Muscle of arm (tissue), 12 donors: ENCODE data around the gene HP1BP3. TPM values are rescaled to one million over a fixed set of nuclear protein-coding genes. Genes with fewer than 3 reads are reported as not detected.
A peak's percentile ranks its signal among the peaks of the same experiment; 100 is the strongest.
"Not testable (repeated sequence)": the region's sequence is repeated elsewhere in the genome, so short reads cannot be mapped to it uniquely, and the experiment has no call there.

ENCODE experiments used
- DNase-seq: peaks from one replicate; pipeline ENCODE4 v3.0.0-alpha.2; 2013
- polyA plus RNA-seq, 12 donors: library from polyadenylated mRNA; unstranded; fragments of 120-200 nt; gene quantifications; one replicate each; pipeline ENCODE4 v1.2.1, GENCODE V29; 2013; ENCODE audit not compliant: insufficient read length in 12 of 12

Gene HP1BP3
- polyA plus RNA-seq, 12 donors = 154 to 334 (median 186) TPM; not detected in 1

DNA sequence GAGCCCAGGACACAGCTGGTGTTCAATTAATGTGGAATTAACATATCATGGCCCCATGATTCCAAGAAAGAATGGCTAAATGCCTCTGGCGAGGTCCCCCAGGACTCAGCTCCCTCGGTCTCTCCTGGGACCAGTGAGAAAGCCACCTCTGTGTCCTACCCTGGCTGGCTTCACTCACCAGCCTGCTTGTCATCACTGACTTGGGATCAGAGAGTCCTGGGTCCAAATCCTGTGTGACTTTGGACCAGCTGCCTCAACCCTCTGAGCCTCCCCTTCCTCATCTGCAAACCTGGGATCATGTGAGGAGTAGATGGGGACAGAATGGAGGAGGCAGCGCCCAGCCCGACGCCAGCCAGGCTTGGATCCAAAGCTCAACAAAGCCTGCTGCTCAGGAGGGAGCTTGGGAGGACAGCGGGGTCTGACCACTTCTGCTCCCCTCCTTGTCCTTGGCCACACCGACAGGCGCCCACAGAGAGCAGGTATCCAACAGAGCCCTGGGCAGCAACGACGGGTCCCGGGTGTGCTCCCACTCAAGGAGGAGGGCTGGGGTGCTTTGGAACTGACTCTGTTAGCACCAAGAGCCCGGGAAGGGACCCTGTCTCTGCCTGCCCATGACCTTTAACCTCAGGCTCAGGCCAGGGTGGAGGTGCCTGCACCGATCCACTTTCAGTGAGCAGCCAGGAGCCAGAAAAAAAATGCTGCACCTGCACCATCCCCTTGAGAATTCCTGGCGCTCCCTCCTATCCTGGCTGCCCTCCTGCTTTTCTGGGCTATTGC is 57.8 kb downstream of the HP1BP3 start:
- DNase-seq = no peak

DNA sequence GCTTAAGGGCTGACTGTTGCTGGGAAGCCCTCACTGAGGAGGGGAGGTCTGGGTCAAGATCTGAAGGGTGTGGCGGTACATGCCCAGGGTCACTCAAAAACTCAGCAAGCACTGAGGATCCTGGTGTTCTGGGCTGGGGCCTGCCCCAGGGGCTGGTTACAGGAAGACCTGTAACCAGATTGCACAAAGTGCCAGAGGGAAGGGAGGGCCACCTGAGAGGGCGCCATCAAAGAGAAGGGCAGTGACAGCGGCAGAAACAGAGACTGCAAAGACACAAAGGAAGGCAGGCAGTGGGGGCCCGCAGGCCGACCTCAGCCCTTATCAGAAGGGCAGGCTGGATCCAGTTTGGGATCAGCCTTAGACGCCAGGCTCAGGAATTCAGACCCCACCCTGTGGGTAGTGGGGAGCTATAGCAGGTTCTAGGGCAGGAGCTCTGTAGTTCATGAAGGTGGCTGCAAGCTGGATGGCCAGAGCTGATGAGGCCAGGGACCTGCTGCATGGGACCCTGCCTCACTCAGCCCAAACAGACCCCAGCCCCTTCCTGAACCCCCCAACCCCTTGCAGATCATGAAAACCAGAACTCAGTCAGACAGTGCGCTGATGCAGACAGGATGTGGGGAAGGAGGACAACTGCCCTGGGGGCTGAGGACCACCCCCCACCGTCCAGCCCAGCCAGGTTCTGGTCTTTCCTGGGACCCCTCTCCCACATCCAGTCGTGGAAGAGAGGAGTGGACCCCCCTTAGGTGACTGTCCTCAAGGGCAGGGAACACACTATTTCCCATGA is 58.5 kb downstream of the HP1BP3 start:
- no peak for DNase-seq

DNA sequence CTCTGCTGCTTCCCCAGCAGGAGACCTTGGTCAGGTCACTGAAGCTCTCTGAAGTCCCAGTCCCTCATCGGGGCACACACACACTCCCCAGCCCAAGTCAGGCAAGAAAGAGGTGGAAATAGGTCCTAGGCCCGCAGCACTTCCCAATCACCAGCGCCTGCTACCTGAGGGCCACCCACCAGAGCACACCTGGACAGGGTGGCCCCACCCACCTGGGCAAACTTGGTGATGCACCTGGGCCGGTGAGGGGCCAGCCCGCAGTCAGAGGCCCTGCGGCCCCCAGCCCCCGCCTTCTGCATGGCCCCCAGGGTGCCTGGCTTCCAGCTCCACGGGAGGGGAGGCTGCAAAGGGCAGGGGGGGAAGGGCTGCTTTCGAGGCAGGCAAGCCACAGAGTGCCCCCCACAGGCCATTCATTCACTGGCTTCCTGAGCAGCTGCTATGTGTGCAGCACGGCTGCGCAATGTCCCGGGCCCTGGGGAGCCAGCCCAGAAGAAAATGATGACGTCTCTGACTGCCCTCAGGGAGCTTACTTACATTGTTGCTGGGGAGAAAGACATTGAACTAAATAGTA is 59.3 kb downstream of the HP1BP3 start:
- no peak for DNase-seq

DNA sequence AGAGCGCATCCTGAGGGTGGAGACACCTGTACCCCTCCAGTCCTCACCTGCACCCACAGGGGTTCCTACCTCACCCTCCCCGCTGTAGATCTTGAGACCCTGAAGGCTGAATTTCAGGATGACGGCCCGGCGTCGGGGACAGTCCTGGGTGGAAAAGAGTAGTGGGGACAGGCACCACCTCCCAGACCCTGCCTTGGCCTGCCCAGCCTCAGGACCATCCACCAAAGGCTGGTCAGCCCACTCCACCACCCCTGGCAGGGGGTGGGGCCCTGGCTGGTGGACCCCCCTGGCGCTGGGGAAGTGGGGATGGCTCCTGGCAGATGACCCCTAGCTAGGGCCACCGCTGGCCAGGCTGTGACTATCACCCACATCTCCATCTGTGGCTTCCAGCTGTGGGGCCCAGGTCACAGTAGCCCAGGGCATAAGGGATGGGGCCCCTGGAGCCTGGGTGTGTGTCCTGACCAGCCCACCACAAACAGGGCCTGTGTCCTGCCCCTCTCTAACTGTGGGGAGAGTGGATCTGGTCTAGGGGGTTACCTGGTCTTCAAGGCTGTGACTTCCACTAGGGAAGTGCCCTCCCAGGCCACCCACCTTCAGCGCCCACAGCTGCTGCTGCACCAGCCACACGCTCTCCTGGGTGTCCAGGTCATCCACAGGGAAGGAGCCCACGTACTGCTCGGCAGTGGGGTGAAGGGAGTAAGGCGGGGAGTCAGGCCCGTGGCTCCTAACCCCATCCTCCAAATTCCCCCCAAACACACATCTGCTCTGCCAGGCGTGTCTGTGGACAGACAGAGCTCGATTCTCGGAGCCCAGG is 60.0 kb downstream of the HP1BP3 start:
- no peak for DNase-seq

DNA sequence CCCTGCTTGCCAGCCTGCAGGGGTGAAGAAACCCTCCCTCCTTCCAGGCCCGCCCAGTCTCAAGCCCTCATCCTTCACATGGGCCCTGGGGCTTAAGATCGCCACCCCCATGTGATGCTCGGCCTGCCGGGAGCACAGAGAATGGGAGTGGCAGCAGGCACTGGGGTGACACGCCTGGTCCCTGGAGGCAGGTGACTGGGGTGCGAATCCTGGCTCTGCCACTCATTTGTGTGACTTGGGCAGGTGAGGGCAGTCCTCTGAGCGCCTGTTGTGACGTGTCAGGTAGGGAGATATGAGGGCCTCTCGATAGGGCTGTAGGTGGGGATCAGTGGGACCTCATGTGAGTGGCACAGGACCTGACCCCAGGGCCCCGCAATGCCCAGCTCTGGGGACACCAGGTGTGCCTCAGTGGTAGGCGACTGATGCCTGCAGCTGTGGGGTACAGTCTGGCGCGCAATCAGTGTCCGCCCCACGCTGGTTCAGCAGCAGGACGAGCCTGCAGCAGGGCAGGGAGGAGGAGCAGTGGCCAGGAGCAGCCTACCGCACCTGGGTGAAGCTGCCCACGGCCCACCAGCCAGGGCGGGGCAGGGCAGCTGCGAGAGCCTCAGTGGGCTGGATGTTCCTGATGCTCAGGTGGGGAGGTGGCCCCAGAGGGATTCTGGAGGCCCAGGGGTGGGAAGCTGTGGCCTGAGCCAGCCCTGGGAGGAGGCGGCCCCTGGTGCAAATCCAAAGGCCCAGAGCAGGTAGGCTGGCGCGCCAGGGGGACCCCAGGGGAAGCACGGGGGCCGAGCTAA is 60.8 kb downstream of the HP1BP3 start:
- DNase-seq = no peak

DNA sequence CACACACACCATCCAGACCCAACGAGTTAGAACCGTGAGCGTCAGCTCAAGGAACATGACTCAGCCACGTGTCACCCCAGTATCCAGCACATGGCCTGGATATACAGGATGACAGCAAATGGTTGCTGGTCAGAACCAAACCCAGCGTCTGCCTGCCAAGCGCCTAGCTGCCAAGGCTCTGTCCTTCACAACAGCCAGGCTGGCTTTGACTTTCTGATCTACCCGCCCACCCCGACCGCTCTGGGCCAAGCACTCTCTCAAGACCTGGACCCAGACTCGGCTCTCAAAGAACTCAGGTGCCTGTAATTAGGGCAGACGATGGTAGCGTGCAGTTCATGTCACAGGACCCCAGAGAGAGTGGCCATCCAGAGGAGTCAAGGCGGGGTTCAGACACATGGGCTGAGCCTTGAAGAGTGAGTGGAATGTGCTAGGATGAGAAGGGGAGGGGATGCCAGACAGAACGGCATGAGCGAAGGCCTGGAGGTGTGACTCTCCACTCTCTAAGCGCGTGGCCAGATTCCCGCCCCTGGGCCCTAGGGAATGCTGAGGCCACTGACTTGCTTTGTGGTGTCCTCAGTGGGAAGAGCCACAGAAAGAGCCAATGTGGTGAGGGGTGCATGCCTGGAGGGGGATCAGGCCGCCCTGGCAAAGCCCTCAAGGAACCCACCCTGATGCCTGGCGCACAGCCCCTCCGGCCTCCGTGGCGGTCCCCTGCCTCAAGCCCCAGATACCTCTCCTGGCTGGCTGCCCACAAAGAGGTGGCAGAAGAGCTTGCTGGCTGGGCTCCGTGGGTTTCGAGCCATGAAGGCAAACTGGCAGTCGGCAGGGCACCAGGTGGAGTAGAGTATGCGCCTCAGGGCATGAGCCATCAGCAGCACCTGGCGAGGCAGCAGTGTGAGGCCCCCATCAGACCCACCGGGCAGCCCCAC is 61.7 kb downstream of the HP1BP3 start:
- DNase-seq = no peak

DNA sequence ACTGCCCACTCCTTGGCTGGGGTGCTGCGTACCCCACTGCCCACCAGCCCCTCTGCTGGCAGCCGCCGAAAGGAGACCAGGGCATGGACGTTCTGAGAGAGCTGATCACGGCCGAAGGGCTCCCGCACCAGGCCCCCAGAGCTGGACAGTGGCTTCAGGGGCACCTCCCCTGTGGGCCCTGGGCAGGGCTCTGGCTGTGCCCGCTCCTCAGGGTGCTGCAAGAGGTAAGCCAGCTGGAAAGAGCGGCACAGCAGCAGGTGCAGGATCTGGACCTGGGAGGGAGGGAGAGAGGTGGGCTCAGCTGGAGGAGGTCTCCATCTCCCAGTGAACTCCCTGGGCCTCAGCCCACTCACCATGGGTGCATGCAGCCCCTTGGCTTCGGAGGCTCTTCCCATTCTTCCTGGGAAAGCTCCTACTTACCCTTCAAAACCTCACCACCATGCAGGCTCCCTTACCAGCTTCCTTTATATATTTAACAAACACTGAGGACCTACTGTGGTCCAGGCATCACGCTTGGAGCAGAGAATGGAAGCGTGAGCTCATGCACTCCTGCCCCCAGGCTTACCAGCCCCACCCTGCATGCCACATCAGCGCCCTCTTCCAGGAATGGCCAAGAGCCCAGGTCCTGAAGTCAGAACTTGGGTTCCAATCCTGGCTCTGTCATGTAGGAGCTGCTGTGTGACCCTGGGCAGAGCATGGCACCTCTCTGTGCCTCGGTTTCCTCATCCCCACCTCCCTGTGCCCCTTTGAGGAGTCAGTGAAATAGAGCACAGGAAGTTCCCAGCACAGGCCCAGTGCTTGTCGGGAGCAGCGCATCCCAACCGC is 62.5 kb downstream of the HP1BP3 start:
- no peak for DNase-seq

DNA sequence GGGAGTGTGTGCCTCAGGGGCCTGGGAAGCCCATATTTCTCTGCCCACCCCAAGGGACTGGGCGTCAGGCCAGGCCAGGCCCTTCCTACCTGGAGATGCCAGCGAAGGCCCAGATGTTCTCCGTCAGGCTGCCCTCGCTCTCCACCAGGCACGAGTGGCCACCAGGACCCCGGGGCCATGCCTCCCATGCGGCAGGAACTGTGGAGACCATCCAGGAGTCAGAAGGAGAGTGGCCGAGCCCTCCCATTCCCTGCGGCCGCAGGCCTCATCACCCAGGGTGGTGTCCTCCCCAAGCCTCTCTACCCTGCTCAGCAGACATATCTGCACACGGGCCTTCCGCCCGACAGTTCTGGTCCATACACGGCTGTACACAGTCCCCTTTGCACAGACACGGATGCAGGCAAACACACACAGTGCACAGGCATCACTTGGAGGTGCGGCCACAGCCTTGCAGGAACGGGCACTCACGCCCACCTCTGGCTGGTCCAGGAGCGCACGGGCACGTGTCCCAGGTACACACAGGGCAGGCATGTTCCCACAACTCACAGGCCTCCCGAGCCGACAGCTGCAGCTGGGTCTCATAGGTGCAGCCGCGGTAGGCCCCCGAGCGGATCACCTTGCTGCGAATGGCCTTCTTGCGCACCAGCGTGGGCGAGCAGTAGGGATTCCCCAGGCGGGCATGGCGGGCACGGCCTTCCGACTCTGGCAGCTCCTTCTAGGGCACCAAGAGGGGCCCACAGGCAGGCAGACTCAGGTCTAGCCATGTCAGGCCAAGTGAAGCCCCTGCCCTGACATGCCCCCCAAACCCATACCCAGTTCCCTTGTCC is 63.4 kb downstream of the HP1BP3 start:
- DNase-seq = no peak

DNA sequence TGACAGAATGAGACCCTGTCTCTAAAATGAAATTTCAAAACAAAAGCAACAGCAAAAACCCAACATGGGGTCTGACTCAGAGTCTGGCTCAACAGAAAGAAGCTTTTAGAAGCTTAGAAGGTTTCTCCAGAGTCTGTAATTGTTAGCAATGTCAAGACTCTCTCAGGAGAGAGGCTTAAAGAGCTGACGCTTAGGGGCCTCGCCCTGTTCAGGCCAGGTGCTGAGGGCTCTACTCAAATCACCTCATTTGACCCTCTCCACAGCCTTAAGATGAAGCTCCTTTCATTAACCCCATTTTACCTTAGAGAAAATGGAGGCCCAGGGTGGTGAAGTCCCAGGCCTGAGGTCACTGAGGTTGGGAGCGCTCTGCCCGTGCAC is 64.0 kb downstream of the HP1BP3 start:
- no peak for DNase-seq

DNA sequence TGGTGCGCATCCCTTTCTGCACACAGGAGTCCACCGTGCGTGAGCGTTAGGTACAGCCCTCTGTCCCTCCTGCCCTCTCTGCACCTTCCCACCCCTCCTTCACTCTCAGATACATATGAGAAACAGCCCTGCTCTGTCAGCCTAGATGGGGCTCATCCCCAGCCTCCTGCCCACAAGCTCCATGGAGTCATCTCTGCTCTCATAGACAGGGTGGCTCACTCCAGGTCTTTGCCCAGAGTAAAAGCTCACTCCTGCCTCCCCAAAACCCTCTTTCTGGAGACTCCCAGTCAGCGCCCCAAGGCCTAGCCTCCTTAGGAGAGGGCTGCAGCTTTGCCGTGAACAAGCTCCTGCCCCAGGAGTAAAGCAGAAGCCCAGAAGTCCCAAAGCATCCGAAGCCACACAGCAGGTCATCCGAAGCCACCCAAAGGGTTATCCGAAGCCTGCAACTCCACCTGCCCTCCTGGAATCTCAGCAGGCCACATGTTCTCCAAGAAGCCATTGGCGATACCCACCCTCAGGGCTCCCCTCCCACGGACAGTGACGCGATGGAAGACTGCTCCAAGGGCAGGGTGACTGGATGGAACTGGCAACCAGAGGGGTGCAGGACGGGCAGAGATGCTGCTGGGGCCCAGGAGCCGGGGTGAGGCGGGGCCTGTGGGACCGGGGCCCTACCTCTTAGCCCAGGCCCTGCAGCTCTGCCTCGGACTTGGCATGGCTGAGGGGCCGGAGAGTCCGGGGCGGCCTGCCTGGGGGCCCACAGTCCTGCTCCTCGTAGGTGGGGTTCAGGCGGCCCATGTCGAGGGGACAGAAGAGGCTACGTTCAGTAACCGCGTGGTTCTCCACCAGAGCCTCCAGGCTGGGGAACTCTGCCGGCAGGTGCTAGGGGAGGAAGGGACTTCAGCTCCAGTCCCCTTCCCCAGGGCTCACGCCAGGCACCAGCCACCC is 65.7 kb downstream of the HP1BP3 start:
- DNase-seq = no peak

DNA sequence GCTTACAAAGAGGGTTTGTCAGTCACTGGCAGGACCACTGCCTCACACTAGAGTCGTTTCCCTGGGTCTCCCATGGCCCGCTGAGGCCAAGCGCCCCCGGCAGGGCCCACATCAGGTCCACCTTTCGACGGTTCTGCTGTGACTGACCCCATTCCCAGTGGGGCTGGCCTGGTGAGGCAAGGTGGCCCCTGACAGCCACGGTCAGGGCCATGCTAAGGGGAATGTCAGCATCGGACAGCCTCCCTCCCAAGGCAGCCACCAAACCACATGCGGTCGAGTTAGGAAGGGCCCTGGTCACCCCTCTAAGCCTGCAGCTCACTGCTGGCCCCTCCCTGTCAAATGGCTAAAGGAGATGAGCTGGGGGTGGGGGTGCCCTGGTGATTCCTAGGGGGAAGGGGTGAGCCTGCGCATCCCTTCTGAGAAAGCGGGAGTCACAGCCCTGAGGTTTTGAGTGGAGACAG is 66.4 kb downstream of the HP1BP3 start:
- DNase-seq = no peak

DNA sequence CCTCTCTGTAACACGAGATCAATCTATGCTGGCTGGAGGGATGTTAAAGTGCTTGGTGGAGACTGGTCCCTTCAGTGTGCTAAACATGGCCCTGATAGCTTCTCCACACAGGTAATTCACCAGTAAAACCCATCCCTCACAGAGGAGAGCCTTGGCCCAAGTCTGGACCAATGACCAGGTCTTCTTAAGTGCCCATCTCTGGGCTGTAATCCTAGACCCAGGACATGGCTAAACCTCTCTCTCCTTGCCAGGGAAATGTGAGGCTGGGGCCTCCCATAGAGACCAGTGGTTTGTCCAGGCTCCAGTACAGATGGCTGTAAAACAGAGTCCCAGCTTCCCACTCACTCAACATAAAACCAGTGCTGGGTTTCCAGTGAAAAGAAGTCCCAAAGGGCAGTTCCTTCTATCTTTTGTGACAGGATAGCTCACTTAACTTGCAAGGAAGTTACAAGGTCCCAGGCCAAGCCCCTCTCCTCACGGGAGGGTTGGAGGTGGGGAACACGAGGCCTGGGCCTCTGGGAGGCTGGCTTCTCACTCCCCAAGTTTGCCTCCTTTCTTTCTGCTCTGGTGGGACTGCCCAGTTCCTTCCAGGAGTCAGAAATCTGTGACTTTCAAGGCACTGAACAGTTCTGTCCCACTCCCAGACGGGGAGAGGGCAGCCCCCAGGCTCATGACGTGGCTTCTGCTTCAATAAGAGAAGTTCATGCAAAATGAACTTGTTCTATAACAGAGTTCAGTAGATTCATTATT is 67.1 kb downstream of the HP1BP3 start:
- DNase-seq = no peak

DNA sequence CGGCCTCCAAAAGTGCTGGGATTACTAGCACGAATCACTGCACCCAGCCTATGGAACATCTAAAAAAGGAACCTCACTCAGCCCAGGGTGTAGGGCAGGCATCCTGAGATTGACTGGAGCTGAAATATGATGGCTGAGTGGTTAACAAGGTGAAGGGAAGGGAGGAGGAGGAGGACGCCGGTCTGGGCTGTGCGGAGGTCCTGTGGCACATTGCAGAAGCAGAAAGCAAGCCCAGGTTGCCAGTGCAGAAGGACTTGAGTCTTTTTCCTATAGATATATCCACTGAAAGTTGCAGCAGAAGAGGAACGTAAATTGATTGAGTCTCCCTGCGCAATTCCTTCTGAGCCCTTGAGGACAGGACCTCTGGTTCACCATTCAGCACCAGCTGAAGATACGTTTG is 67.8 kb downstream of the HP1BP3 start:
- no peak for DNase-seq

DNA sequence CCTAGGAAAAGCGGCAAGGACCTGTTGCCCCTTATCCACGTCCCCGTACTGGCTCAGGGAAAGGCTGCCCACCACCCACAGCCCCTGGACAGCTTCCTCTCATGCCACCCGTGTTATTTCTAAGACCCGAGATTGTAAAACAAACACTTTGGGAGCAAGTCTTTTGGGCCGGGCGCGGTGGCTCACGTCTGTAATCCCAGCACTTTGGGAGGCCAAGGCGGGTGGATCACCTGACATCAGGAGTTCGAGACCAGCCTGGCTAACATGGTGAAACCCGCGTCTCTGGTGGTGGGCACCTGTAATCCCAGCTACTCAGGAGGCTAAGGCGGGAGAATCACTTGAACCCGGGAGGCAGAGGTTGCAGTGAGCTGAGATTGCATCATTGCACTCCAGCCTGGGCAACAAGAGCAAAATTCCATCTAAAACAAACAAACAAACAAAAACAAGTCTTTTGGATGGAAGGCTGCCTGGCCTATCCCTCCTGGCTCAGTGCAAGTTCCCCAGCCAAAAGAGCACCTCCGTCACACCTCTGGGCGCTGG is 68.7 kb downstream of the HP1BP3 start:
- DNase-seq = not testable (repeated sequence)

DNA sequence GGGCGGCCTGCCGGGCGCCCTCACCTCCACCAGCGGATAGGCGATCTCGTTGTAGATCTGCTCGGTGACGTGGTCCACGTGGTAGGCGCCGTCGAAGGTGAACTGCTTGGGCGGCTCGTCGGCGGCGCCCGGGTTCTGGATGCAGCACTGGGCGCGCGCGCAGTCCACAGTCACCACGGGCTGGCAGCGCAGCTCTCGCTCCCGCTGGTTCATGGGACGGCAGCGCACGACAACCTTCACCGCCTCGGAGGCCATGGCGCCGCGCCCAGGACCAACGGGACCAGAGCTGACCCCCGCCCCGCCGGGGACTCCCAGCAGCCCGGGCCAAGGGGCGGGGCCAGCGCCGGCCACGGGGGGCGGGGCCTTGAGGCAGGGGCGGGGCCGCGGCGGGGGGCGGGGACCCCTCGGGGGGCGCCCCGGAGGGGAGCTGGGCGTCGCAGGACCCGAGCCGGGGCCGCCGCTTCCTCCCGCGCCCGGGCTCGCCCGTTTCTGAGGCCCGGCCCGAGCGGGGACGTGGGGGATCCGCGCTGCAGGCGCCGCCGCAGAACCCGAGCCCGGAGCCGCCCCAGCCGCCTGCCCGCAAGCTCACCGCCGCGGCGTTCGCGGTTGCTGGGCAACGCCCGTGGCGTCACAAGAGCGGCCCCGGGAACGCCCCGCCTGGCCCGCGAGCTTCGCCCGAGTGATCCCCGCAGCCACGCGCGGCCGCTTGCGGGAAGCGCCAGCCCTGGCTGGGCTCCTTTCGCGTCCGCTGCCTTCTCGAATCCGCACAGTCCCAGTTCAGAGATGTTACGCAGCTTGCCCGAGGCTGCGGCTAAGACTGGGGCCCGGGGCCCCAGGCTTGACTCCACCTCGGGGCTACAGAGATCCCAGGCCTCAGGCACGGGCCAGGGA is 69.4 kb downstream of the HP1BP3 start, which contains the start of gene KIF17:
KIF17 (minus strand) TSS at position 556 of the 891 bp plus-strand sequence; CDS start at position 255, 301 bp downstream.
- DNase-seq = peak; percentile 59
